K562 (cell line): Measurements from ENCODE around the gene TDRD6. TPM values are rescaled to one million over a fixed set of nuclear protein-coding genes. Genes with fewer than 3 reads are reported as not detected.

Experiments used
- BRD9 ChIP-seq: fragments of 450-650 bp; IDR thresholded peaks from 2 replicates; pipeline ENCODE4 v1.6.1; 2018; ENCODE audit warnings: low read depth; ENCODE audit not compliant: partially characterized antibody
- CBX8 ChIP-seq: fragments of 200-600 bp; sonication (generic); IDR thresholded peaks from 2 replicates; pipeline ENCODE4 v1.6.1; 2012; ENCODE audit warnings: borderline replicate concordance, mixed run types, low read depth, mild to moderate bottlenecking, moderate library complexity, mixed read lengths, low read length, control low read depth, inconsistent platforms; ENCODE audit not compliant: poor library complexity, severe bottlenecking; ENCODE audit errors: extremely low read depth
- ETV5 ChIP-seq: sonication (generic); formaldehyde crosslinking; IDR thresholded peaks from 2 replicates; pipeline ENCODE4 v1.4.0; 2020; ENCODE audit warnings: low read depth, mild to moderate bottlenecking, missing genetic modification reagents
- KLF13 ChIP-seq: fragments of 450-650 bp; IDR thresholded peaks from 2 replicates; pipeline ENCODE4 v1.6.1; 2016; ENCODE audit warnings: missing genetic modification characterization, low read depth, mild to moderate bottlenecking, missing compliant biosample characterization, moderate library complexity, borderline replicate concordance
- MEIS2 ChIP-seq: fragments of 450-650 bp; IDR thresholded peaks from 2 replicates; pipeline ENCODE4 v1.6.1; 2014; ENCODE audit warnings: mild to moderate bottlenecking; ENCODE audit not compliant: partially characterized antibody
- SIX5 ChIP-seq, 2 experiments: IDR thresholded peaks; 2 replicates each; pipeline ENCODE4 v1.6.1; 2011; ENCODE audit warnings: low read length in 2 of 2, borderline replicate concordance in 1 of 2, low read depth in 1 of 2, mild to moderate bottlenecking in 1 of 2, moderate library complexity in 1 of 2; ENCODE audit not compliant: insufficient read depth in 1 of 2
- SRSF3 ChIP-seq: fragments of 200-400 bp; formaldehyde crosslinking; IDR thresholded peaks from 2 replicates; pipeline ENCODE4 v1.6.1; 2016; ENCODE audit warnings: mild to moderate bottlenecking, low read length, moderate library complexity; ENCODE audit not compliant: insufficient read depth
- SRSF9 ChIP-seq: fragments of 200-400 bp; formaldehyde crosslinking; IDR thresholded peaks from 2 replicates; pipeline ENCODE4 v1.6.1; 2017; ENCODE audit warnings: low read depth, low read length, borderline replicate concordance
- TBP ChIP-seq: optimal IDR thresholded peaks from 2 replicates; pipeline ENCODE3; 2011; ENCODE audit warnings: low read depth, low read length, improper control_type of control experiment
- ZBTB1 ChIP-seq: sonication (generic); formaldehyde crosslinking; IDR thresholded peaks from 2 replicates; pipeline ENCODE4 v1.8.1; 2023; ENCODE audit warnings: missing genetic modification reagents, low read depth, mild to moderate bottlenecking, borderline replicate concordance
- ZNF512 ChIP-seq: IDR thresholded peaks from 2 replicates; pipeline ENCODE4 v1.6.1; 2016; ENCODE audit warnings: missing genetic modification characterization, missing compliant biosample characterization
- polyA plus RNA-seq, 8 experiments: library from polyadenylated mRNA; depleted of rRNA in 4 of 8; stranded (reverse) in 5 of 8; unstranded in 3 of 8; fragments of >200 nt; fragmentation: Nextera tagmentation in 2 of 8; fragmentation: Illumina TruSeq in 1 of 8; extraction: Ambion mirVana in 2 of 8; extraction: Trizol in 1 of 8; gene quantifications; 2 replicates each; pipeline versions ENCODE4 v1.2.1 to v1.2.3, GENCODE V29; 2011 to 2014; ENCODE audit warnings: inconsistent platforms in 1 of 8, missing spikeins in 1 of 8
- total RNA-seq, 7 experiments: library from RNA; depleted of rRNA in 6 of 7; stranded (reverse); fragments of >200 nt in 6 of 7; fragmentation: Illumina TruSeq in 2 of 7; extraction: Trizol in 2 of 7; gene quantifications; 2 replicates each; pipeline versions ENCODE4 v1.2.1 to v1.2.3, GENCODE V29; 2011 to 2021; ENCODE audit warnings: low replicate concordance in 1 of 7
- TF ChIP-seq, protein P1 (sequence below): fragments of 450-650 bp; IDR thresholded peaks from 2 replicates; pipeline ENCODE4 v1.6.1; 2016; ENCODE audit warnings: low read depth
- TF ChIP-seq, protein P2 (sequence below): sonication (generic); formaldehyde crosslinking; IDR thresholded peaks from 2 replicates; pipeline ENCODE4 v1.8.0; 2022; ENCODE audit warnings: missing genetic modification reagents, mild to moderate bottlenecking, borderline replicate concordance

Gene TDRD6
- total and polyA plus RNA-seq, 9 of the 15 experiments (the other 6 are each of a cell fraction or from before 2014, with no cell fraction given): under 0.01 to 0.53 (median 0.14) TPM; not detected in 1

GRCh38 chr6:46652603-46653438 lies 34.9 kb upstream of the TDRD6 start, which contains the start of the genes CYP39A1 and SLC25A27 (continued):
- TF ChIP-seq, protein P1, sequence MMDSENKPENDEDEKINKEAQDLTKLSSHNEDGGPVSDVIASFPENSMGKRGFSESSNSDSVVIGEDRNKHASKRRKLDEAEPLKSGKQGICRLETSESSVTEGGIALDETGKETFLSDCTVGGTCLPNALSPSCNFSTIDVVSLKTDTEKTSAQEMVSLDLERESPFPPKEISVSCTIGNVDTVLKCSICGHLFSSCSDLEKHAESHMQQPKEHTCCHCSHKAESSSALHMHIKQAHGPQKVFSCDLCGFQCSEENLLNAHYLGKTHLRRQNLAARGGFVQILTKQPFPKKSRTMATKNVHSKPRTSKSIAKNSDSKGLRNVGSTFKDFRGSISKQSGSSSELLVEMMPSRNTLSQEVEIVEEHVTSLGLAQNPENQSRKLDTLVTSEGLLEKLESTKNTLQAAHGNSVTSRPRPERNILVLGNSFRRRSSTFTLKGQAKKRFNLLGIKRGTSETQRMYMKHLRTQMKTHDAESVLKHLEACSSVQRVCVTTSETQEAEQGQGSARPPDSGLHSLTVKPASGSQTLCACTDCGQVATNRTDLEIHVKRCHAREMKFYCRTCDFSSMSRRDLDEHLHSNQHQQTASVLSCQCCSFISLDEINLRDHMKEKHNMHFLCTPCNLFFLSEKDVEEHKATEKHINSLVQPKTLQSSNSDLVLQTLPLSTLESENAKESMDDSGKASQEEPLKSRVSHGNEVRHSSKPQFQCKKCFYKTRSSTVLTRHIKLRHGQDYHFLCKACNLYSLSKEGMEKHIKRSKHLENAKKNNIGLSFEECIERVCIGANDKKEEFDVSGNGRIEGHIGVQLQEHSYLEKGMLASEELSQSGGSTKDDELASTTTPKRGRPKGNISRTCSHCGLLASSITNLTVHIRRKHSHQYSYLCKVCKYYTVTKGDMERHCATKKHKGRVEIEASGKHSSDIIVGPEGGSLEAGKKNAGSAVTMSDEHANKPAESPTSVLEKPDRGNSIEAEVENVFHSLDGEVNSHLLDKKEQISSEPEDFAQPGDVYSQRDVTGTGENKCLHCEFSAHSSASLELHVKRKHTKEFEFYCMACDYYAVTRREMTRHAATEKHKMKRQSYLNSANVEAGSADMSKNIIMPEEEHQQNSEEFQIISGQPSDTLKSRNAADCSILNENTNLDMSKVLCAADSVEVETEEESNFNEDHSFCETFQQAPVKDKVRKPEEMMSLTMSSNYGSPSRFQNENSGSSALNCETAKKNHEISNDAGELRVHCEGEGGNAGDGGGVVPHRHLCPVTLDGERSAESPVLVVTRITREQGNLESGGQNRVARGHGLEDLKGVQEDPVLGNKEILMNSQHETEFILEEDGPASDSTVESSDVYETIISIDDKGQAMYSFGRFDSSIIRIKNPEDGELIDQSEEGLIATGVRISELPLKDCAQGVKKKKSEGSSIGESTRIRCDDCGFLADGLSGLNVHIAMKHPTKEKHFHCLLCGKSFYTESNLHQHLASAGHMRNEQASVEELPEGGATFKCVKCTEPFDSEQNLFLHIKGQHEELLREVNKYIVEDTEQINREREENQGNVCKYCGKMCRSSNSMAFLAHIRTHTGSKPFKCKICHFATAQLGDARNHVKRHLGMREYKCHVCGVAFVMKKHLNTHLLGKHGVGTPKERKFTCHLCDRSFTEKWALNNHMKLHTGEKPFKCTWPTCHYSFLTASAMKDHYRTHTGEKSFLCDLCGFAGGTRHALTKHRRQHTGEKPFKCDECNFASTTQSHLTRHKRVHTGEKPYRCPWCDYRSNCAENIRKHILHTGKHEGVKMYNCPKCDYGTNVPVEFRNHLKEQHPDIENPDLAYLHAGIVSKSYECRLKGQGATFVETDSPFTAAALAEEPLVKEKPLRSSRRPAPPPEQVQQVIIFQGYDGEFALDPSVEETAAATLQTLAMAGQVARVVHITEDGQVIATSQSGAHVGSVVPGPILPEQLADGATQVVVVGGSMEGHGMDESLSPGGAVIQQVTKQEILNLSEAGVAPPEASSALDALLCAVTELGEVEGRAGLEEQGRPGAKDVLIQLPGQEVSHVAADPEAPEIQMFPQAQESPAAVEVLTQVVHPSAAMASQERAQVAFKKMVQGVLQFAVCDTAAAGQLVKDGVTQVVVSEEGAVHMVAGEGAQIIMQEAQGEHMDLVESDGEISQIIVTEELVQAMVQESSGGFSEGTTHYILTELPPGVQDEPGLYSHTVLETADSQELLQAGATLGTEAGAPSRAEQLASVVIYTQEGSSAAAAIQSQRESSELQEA: no peak
- TF ChIP-seq SIX5 (IDR thresholded peaks at IDR 0.05; ENCODE audit: borderline replicate concordance in 1 of 2, insufficient read depth in 1 of 2, low read depth in 1 of 2, low read length in 2 of 2) (peak; percentile 40 to 46; a peak in 3 of 4 replicates), CBX8 (no peak), ETV5 (CRISPR knock-in tag) (no peak), ZNF512 (tag) (peak; percentile 59), TBP (no peak), SRSF9 (no peak), MEIS2 (no peak), ZBTB1 (no peak), KLF13 (no peak), SRSF3 (no peak), BRD9 (no peak)
- TF ChIP-seq, protein P2, sequence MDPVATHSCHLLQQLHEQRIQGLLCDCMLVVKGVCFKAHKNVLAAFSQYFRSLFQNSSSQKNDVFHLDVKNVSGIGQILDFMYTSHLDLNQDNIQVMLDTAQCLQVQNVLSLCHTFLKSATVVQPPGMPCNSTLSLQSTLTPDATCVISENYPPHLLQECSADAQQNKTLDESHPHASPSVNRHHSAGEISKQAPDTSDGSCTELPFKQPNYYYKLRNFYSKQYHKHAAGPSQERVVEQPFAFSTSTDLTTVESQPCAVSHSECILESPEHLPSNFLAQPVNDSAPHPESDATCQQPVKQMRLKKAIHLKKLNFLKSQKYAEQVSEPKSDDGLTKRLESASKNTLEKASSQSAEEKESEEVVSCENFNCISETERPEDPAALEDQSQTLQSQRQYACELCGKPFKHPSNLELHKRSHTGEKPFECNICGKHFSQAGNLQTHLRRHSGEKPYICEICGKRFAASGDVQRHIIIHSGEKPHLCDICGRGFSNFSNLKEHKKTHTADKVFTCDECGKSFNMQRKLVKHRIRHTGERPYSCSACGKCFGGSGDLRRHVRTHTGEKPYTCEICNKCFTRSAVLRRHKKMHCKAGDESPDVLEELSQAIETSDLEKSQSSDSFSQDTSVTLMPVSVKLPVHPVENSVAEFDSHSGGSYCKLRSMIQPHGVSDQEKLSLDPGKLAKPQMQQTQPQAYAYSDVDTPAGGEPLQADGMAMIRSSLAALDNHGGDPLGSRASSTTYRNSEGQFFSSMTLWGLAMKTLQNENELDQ: no peak
